DMS114 treated with DMSO at 0.1 percent for 48 hours (cell line): Measurements from ENCODE around the gene PCSK6.
A peak's percentile ranks its signal among the peaks of the same experiment; 100 is the strongest.

Experiments
- DNase-seq: peaks from one replicate; lab custom pipeline; 2025; ENCODE audit not compliant: unreplicated experiment; lab: John Stamatoyannopoulos, UW

The PCSK6 gene

DNA sequence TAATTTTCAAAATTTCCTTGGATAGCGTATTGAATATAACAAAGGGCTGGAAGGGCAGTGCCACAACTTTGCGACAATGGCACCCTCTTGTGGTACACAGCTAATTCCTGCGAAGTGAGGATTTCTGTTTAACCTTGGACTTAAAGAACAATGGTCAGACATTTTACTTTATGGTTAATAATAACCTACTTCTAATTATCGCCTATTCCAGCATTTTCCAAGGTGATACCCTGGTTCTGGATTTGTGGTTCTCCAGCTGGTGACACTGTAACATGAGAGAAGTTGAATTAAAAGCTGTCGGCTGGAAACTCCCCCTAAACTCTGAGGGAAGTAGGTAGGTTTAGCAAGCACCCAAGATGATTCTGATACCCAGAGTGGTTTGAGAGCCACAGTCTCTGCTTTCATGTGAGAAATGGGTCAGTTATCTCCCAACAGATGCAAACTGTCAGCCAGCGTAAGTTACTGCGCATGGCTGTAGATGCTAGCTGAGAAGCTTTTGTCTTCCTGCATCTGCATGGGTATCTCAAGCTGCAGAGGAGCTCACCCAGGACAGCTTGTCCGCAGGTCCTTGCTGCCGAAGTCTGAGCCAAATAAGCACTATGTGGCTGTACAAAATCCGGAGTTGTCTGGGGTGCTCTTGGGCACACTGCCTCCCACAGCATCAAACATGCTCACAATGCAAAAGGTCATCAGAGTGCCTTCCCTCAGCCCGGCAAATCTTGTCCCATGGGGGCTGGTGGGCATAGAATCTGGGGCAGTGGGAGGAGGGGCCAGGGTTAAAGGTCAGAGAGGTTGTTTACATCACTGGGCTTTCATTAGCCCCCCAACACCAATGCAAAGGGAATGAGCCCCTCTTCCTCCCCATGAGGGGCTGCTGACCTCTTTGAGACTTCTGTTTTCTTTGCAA, 231.0 kb downstream of the PCSK6 start:
- DNase-seq, result peak; percentile 69

DNA sequence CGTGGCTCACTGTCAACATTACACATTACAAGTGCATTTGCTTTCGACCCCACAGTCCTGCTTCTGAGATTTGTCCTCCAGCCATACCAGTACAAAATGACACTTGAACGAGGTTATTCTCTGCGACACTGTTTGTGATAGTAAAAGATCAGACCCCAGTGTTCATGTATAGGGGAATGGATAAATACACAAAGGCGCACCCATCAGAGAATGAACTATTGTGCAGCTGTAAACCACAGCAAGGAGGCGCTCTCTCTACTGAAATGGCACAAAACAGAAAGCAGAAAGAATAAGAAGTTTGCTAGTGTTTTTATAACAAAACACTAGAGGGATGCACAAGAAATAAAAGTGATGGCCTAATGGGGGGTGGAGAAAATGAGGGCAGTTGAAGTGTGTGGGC, 232.8 kb downstream of the PCSK6 start:
- peak; percentile 21 for DNase-seq

DNA sequence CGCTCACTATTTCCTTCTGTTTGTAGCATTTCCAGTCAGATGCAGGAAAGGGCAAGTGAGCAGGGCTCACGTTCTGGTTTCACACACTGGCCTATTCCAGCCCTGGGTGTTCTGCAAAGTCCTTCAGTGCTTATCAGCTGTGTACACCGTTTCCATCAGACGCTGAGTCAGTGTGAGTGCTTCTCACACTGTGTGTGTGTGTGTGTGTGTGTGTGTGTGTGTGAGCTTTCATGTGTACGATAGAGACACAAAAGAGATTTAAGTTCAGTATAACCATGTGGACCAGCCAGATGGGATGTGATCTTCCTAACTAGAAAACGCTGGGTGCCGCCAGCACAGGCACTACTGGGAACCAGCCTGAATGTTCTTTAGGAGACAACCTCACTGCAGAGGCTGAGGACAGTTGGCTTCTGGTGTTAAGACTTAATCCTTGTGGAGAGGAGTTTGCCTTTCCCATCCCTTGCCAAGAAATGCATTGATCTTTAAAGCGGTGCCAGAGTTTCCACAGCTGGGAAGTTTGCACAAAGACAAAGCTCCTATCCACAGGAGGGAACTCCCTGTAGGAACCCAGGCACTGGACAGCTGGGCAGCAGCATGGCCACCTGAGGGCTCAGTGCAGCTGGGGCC, 233.8 kb downstream of the PCSK6 start:
- no peak for DNase-seq

DNA sequence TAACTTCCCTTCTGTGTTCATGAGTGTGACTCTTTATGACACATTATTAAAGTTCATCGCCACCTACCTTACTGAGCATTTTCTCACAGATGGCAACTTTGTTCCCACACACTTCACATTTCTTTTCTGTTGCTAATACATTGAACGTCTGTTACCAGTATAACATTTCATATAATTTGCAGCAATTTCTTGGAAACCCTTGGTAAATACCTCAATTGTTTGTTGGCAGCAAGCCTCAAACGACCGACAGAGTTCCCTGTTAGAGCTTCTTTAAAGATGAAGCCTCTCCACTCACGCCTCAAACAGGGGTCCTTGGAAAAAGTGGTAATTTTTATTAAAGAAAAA, 234.5 kb downstream of the PCSK6 start:
- no peak for DNase-seq

DNA sequence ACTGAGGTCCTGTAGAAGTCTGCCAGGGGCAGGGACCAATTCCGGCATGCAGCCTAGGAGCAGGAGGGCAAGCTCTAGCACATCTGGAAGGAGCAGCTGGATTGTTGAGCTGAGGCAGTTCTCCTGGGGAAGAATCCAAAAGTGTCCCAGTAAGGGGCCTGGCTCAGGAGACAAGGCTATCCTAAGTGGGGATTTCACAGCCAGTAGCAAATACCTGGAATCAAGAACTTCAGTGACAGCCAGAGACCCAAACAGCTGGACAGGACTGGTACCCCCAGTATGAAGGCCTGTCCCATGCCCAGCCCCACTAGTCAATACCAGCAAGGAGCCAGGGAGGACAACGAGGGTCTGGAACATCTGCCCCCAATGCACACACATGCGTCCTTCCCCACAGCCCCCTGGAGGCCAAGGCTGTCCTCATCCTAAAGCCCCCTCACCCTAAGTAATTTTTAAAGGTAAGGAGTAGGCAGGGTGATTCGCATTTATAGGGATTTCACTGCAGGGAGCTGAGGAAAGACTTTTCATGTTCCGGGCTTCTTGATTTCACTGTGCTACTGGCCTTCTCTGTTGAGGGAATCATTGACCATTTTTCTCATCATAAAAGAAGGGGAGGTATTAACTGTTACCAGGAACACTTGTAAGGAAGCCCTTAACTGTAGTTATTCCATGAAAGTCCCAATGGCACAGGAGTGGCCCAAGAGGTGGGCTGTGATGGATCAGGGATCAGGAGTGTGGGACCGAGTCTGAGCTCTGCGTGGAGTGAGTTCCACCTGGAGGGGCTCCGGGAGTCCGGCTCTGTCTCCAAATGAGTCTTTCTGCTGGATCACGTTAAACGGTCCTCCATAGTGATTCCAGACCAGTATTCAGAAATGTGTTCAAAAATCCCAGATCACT, 235.1 kb downstream of the PCSK6 start:
- peak; percentile 12 for DNase-seq
